ENCODE results near the gene EXOC4. TPM values are rescaled to one million over a fixed set of nuclear protein-coding genes. Genes with fewer than 3 reads are reported as not detected.

The EXOC4 gene
- total RNA-seq, 1 experiment from 2014 or later, result 65.1 TPM

- no peak for DNase-seq (ENCODE audit: low read depth)
- in situ Hi-C loops (cut with HindIII; ENCODE audit: low pct_unique_long_range_greater_than_20kb, low sequenced_read_pairs), result no loop called here
Observed at GRCh38 chr7:133950855-133951254, 698.0 kb downstream of the EXOC4 start.

- no peak for DNase-seq (ENCODE audit: low read depth)
- in situ Hi-C loops (cut with HindIII; ENCODE audit: low pct_unique_long_range_greater_than_20kb, low sequenced_read_pairs), result no loop called here
Observed at GRCh38 chr7:133955208-133955607, 702.3 kb downstream of the EXOC4 start.

GRCh38 chr7:133957845-133958244, 705.0 kb downstream of the EXOC4 start:
- in situ Hi-C loops (cut with HindIII; ENCODE audit: low pct_unique_long_range_greater_than_20kb, low sequenced_read_pairs), result no loop called here

GRCh38 chr7:133958822-133959221, 705.9 kb downstream of the EXOC4 start:
- no peak for DNase-seq (ENCODE audit: low read depth)
- in situ Hi-C loops (cut with HindIII; ENCODE audit: low pct_unique_long_range_greater_than_20kb, low sequenced_read_pairs), result no loop called here

More at GRCh38 chr7:133957845-133958244, 705.0 kb downstream of the EXOC4 start:
- no peak for DNase-seq (ENCODE audit: low read depth)

- DNase-seq (ENCODE audit: low read depth), result no peak
- in situ Hi-C loops (cut with HindIII; ENCODE audit: low pct_unique_long_range_greater_than_20kb, low sequenced_read_pairs), result no loop called here
Observed at GRCh38 chr7:133959505-133959904, 706.6 kb downstream of the EXOC4 start.

- in situ Hi-C loops (cut with HindIII; ENCODE audit: low pct_unique_long_range_greater_than_20kb, low sequenced_read_pairs), result no loop called here
- no peak for DNase-seq (ENCODE audit: low read depth)
Observed at GRCh38 chr7:133961724-133962123, 708.8 kb downstream of the EXOC4 start.

GRCh38 chr7:133962646-133963045, 709.8 kb downstream of the EXOC4 start:
- DNase-seq (ENCODE audit: low read depth), result no peak
- in situ Hi-C loops (cut with HindIII; ENCODE audit: low pct_unique_long_range_greater_than_20kb, low sequenced_read_pairs), result no loop called here

- in situ Hi-C loops (cut with HindIII; ENCODE audit: low pct_unique_long_range_greater_than_20kb, low sequenced_read_pairs), result no loop called here
- no peak for DNase-seq (ENCODE audit: low read depth)
Observed at GRCh38 chr7:133963629-133964028, 710.8 kb downstream of the EXOC4 start.

- in situ Hi-C loops (cut with HindIII; ENCODE audit: low pct_unique_long_range_greater_than_20kb, low sequenced_read_pairs), result no loop called here
- DNase-seq (ENCODE audit: low read depth), result no peak
Observed at GRCh38 chr7:133971625-133972024, 718.7 kb downstream of the EXOC4 start.

GRCh38 chr7:133973710-133974109, 720.8 kb downstream of the EXOC4 start:
- no peak for DNase-seq (ENCODE audit: low read depth)
- in situ Hi-C loops (cut with HindIII; ENCODE audit: low pct_unique_long_range_greater_than_20kb, low sequenced_read_pairs), result no loop called here

GRCh38 chr7:133975130-133975529, 722.3 kb downstream of the EXOC4 start:
- in situ Hi-C loops (cut with HindIII; ENCODE audit: low pct_unique_long_range_greater_than_20kb, low sequenced_read_pairs), result no loop called here
- no peak for DNase-seq (ENCODE audit: low read depth)

- in situ Hi-C loops (cut with HindIII; ENCODE audit: low pct_unique_long_range_greater_than_20kb, low sequenced_read_pairs), result no loop called here
- DNase-seq (ENCODE audit: low read depth), result no peak
Observed at GRCh38 chr7:133976140-133976539, 723.3 kb downstream of the EXOC4 start.

GRCh38 chr7:133977409-133978274, 724.8 kb downstream of the EXOC4 start:
- DNase-seq (ENCODE audit: low read depth), result no peak
- in situ Hi-C loops (cut with HindIII; ENCODE audit: low pct_unique_long_range_greater_than_20kb, low sequenced_read_pairs), result no loop called here

GRCh38 chr7:133978502-133979295, 725.8 kb downstream of the EXOC4 start:
- DNase-seq (ENCODE audit: low read depth), result no peak
- in situ Hi-C loops (cut with HindIII; ENCODE audit: low pct_unique_long_range_greater_than_20kb, low sequenced_read_pairs), result no loop called here

GRCh38 chr7:133980804-133981203, 727.9 kb downstream of the EXOC4 start:
- DNase-seq (ENCODE audit: low read depth), result no peak
- in situ Hi-C loops (cut with HindIII; ENCODE audit: low pct_unique_long_range_greater_than_20kb, low sequenced_read_pairs), result no loop called here

GRCh38 chr7:133983685-133984419, 731.0 kb downstream of the EXOC4 start:
- DNase-seq (ENCODE audit: low read depth), result no peak
- in situ Hi-C loops (cut with HindIII; ENCODE audit: low pct_unique_long_range_greater_than_20kb, low sequenced_read_pairs), result no loop called here

GRCh38 chr7:133985300-133985699, 732.4 kb downstream of the EXOC4 start:
- DNase-seq (ENCODE audit: low read depth), result no peak
- in situ Hi-C loops (cut with HindIII; ENCODE audit: low pct_unique_long_range_greater_than_20kb, low sequenced_read_pairs), result no loop called here

- DNase-seq (ENCODE audit: low read depth), result no peak
- in situ Hi-C loops (cut with HindIII; ENCODE audit: low pct_unique_long_range_greater_than_20kb, low sequenced_read_pairs), result no loop called here
Observed at GRCh38 chr7:133987582-133987981, 734.7 kb downstream of the EXOC4 start.

- no peak for DNase-seq (ENCODE audit: low read depth)
- in situ Hi-C loops (cut with HindIII; ENCODE audit: low pct_unique_long_range_greater_than_20kb, low sequenced_read_pairs), result no loop called here
Observed at GRCh38 chr7:133993547-133993946, 740.7 kb downstream of the EXOC4 start.

Data from Caki2 (cell line).